GM19372 (cell line): ENCODE measurements around the gene ST3GAL5.

ENCODE experiments used
- ATAC-seq: cut with Tn5 transposase; IDR thresholded peaks from one replicate; pipeline ENCODE4 v1.9.1; 2021; ENCODE audit warnings: mild to moderate bottlenecking, low read depth, moderate library complexity; ENCODE audit not compliant: unreplicated experiment

Gene ST3GAL5

DNA sequence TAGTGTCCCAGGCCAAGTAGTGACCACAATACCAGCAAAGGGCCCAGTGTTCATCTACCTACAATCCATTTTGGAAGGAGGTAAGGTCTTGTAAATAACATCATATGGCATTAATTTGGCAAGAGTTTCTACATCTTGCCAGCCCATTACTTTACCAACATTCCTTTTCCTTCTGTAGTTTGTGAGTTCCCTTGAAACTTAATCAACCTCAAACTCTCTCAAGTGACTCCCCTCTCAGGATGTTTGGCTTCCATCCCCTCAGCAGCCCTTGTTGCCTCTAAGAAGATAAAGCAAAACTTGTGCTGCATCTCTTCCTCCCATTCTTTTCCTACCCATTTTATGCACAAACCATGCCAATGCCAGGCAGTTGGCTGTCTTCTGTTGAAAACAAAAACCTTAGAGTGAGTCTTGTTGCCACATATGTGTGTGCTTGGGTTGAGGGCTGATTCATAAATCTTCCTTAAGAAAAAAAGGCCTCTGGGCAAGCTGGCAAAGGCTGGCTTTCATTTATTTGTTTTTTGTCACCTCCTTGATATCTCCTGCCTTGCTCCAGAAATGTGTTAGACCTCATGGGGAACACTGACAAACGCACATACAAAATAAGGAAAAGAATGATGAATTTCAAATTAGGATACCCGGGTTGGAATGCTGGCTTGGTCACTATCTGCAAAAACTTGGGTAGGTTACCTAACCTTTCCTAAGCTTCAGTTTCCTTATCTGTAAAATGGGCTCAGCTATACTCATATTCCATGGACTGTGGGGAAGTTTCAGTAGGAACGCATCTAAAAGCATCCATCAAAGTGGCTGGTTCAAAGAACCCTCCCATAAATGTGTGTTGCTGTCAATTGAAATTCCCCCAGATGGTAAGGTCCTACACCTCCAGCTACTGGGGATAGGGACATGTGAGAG lies 29.4 kb upstream of the ST3GAL5 start:
- no peak for ATAC-seq

GRCh38 chr2:85915606-85916303 lies 27.0 kb upstream of the ST3GAL5 start:
- ATAC-seq, result no peak

DNA sequence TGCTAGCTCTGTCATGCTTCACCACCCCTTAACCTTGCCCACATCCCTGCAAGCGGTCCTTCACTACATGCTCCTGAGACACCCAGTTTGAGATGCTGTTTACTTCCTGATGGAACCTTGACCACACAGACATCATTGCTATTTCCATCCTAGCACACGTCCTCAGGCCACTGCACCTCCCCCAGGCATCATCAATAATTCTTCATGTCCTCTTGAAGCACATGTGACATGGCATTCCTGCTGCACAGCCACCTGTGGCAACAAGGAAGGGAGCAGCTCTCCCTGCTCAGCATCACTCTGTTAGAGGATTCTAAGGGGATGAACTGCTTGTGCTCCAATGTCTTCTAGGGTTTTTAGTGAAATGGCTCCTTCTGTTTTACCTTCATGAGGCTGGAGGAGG lies 26.1 kb upstream of the ST3GAL5 start:
- no peak for ATAC-seq

DNA sequence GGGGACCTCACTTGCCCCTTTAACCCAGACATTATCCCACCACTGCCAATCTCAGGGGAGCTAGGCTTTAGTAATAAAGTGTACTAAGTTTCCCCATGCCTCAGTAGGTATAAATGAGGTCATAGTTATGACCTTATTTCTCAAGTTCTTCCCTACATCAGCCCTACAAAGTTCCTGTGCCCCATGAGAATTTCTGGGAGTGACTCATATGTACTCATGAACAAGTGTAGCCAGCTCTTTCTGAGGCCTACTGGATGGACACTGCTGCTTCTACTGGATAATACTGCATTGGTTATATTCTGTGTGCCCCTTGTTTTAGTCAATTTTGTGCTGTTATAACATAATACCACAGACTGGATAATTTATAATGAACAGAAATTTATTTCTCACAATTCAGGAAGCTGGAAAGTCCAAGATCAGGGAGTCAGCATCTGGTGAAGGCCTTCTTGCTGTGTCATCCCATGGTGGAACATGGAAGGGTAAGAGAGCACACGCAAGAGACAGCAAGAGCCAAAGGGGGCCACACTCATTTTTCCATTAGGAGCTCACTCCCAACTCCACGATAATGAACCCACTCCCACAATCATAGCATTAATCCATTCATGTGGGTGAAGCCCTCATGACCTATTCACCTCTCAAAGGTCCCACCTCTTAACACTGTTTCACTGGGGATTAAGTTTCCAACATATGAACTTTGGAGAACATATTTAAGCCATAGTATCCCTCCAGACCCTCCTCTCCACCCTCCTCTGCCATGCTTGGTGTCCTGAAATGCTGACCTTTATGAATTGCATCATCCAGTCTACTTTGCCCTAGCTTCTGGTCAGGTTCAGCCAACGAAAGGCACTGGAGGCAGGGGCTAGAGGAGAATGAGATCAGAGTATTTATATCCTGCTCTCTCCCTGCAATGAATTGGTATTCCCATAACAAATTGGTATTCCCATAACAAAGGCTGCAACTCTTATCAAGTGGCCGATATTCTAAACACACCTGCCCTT lies 25.4 kb upstream of the ST3GAL5 start:
- ATAC-seq, result no peak

DNA sequence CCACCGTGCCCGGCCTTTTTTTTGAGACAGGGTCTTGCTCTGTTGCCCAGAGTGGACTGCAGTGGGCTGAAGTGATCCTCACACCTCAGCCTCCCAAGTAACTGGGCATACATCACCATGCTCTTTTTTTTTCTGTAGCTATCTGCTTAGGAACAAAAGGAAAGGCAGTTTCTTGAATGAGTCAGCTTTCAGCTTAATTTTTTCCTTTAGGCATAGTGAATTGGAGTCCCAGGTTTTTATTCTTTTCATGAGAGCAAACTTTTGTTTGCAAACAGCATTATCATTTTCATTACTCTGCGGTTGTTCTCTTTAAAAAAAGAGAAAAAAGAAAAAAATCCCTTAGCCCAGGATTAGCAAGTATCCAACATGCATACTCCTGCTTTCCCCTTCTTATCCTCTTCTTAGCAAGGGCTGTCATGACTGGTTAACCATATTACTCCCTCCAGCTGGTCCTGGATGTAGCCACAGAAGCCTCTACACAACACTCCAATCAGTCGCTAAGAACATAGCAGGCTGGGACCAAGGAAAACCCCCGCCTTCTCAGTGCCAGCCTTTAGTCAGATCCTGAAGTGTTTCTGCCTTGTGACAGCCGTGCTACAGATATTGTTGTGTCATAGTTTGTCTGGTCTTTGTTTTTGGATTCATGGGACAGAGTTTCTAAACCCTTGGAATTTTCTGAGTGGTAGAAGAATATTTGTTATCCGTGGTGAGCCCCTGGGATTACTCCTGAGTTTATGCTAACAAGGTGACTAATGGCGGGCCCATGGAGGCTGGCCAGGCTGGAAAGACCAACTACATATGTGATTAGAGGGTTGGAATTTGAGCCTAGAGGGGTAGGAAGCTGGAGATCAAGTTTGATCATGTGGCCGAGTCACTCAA lies 23.3 kb upstream of the ST3GAL5 start:
- ATAC-seq, result no peak

- ATAC-seq, result no peak
These were observed 22.3 kb upstream of the ST3GAL5 start for GRCh38 chr2:85911097-85911496.

DNA sequence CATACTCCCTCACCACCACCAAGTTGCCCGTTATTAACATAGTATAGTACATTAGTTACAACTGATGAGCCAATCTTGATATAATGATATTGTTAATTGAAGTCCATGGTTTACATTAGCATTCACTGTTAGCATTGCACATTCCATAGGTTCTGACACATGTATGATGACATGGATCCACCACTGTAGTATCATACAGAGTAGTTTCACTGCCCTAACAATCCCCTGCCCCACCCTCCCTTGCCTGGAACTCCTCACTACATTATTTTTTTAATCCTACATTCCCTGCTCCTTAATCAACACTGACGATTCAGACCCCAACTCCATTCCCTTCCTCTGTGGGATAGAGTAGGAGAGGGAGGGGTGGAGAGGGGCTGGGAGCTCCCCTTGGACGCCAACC lies 20.2 kb upstream of the ST3GAL5 start:
- no peak for ATAC-seq

DNA sequence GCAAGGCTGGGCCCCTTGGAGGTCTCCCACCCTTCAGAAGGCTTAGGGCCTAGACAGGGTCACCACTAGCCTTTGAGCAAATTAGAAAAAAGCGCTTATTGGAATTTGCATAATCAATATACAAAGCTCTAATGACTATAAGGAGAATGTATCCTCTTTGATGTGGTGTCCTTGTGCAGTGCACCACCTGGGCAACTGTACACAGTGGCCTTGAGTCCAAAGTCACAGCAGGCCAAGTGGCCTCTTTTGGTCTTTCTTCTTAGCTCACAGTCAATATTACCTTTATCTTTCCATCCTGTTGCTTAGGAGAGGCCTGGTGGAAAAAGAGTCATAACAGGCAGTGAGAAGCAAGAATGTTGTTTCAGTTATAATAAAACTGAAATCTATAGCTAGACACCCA lies 19.7 kb upstream of the ST3GAL5 start:
- no peak for ATAC-seq

GRCh38 chr2:85907671-85908157 lies 18.9 kb upstream of the ST3GAL5 start:
- ATAC-seq, result no peak

DNA sequence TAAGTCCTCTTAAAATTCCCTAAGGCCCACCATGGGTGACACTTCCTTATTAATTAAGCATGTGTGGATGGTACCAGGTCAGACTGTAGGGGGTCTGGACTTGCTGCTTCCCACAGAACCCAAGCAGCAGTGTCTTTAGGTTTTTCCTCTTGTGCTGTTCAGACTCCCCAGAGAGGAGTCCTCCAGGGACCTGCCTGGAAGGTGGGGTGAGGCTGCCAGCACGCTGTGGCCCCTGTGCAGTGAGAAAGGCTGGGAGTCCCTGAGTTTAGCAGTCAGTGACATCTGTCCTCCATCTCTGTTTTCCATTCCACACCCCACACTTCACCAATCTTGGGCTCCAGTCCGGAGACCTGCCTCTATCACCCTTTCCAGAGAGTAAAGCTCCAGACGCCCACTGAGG lies 18.0 kb upstream of the ST3GAL5 start:
- ATAC-seq, result no peak

GRCh38 chr2:85905891-85906290 lies 17.1 kb upstream of the ST3GAL5 start:
- no peak for ATAC-seq

GRCh38 chr2:85905187-85905666 lies 16.4 kb upstream of the ST3GAL5 start:
- ATAC-seq, result no peak

DNA sequence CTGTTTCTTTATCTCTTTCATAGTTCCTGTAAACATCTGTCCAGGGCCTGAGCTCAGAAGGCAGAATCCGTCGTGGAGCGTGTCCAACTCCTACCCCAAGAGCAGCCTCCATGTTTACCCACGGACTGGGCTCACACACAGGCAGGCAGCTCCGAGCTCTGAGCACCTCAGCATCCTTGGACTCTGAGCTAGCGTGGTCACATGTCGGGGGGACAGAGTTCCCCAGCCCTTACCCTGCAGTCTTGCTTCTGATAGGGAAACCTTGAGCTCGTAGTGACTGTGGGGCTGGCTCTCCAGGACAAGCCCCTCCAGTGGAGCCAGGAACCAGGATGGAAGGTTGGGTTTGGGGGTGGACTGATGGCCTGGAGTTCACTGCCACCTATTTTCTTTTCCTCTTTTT lies 15.1 kb upstream of the ST3GAL5 start:
- ATAC-seq, result no peak

DNA sequence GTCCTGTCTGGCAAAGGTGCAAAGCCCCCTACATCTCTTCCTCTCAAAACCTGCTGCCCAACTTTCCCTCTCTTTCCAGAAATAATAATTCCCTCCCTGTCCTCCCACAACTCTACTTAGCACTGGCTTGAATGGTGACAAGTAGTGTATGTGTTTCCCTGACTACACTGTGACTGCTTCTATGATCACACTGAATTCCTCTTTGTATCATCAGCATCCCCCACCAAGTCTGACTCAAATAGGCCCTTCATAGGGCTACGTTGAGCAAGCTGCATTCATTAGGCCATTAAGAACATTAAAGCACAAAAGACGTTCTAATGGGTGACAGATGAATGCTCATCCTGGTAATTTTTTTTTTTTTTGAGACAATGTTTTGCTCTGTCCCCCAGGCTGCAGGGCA lies 13.7 kb upstream of the ST3GAL5 start:
- ATAC-seq, result no peak

DNA sequence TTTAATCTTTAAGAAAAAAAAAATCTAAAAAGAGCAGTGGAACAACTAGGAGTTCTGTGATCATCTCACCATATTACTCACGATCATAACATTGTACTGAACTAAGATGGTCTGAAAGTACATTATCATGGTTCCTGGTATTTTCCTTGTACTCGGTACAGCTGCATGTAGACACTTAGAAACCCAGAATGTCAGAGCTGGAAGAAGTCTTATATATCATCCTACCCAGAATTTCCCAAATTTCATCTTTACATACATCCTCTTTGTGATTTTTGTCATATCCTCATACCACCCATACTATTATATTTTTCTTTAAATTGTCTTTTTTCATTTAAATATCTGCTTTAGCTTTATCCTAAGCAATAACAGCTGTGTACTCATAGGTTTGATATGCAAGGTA lies 12.4 kb upstream of the ST3GAL5 start:
- no peak for ATAC-seq

DNA sequence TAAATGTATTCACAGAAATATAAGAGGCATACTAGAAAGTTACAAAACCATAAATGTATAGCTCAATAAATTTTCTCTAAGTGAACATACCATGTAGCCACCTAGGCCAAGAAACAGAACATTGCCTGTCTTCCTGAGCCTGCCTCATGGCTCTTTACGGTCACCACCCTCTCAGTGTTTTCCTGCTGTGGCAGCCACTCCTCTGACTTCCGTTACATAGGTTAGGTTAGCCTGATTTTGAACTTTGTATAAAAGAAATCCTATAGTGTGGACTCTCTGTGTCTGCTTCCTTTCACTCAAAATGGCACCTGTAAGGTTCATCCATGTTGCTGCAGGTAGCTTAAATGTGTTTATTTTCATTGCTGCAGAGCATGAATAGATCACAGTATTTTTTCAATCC lies 11.6 kb upstream of the ST3GAL5 start:
- no peak for ATAC-seq

DNA sequence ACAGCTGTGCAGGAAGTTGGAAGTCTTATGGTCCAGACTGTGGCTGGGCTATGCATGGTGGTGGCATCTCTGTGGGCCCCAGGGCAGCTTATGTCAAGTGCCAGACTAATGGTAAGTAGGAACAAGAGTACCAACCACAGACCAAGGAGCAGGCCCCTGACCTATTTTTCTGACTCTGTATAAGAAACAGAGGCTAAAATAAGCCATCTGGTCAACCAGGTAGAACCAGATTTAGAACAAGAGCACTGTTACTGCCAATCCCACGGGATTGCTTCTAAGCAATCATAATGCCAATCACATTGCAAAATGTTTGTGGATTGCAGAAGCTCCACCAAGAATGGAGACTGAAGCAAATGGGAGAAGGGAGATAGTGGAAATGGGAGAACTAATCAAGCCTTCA lies 11.1 kb upstream of the ST3GAL5 start:
- no peak for ATAC-seq

GRCh38 chr2:85899284-85899683 lies 10.5 kb upstream of the ST3GAL5 start:
- ATAC-seq, result no peak

DNA sequence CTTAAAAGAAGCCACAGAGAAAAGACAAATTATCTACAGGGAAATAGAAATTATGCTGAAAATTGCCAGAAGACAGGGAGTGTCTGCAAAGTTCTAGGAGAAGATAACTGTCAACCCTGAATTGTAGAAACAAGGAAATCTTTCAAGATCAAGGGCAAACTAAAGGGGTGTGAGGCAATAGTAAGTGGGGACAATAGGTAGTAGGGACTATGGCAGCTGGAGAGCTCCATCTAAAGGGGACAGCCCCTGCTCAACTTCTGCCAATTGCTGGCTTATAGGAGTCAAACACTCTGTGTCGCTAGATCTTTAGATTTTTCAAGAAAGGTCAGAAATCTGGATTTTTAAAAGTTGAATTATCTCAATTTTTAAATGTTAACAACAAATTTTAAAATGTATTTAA lies 10.1 kb upstream of the ST3GAL5 start:
- ATAC-seq, result no peak
